ENCODE measurements around the gene PCDHA8.
"Not testable (repeated sequence)": the region's sequence is repeated elsewhere in the genome, so short reads cannot be mapped to it uniquely, and the experiment has no call there.

PCDHA8 gene

GRCh38 chr5:140808889-140809291 lies 32.1 kb upstream of the PCDHA8 start:
- Mint-ChIP-seq H3K4me1 (no peaks in the 10 kb centered on the region), H3K27ac (no peak overlapping the region), H3K36me3 (peaks cover 1% of the 10 kb centered on the region), H3K4me3 (no peak overlapping the region), H3K27me3 (peaks cover 11% of the 10 kb centered on the region), H3K9me3 (peaks cover 28% of the 10 kb centered on the region)
- CTCF ChIA-PET: no interaction called here
- no peak for DNase-seq

- Mint-ChIP-seq H3K27ac (no peak within 1 kb of the TSS), H3K4me1 (no peaks in the 10 kb centered on the region), H3K36me3 (no peaks in the 10 kb centered on the region), H3K9me3 (peaks cover 10% of the 10 kb centered on the region), H3K4me3 (no peak within 1 kb of the TSS), H3K27me3 (peaks cover 3% of the 10 kb centered on the region)
- CTCF ChIA-PET: interaction anchor here (0.9 to 1.2 kb wide), 2 partner anchors 12 to 549 kb away, joined by 3 read pairs; no protein-coding TSS in a partner anchor
- DNase-seq: peak; percentile 50
These were observed 19.4 kb upstream of the PCDHA8 start, which contains the start of gene PCDHA5 for GRCh38 chr5:140821375-140822280. Gene PCDHA5, plus strand, starts transcription at chr5:140821613.

- CTCF ChIA-PET: no interaction called here
- no peak for DNase-seq
- H3K36me3 Mint-ChIP-seq: no peaks in the 10 kb centered on the region
- H3K4me1 Mint-ChIP-seq: no peaks in the 10 kb centered on the region
- H3K27ac Mint-ChIP-seq: no peak overlapping the region
- peaks cover 13% of the 10 kb centered on the region for H3K9me3 Mint-ChIP-seq
- no peak overlapping the region for H3K4me3 Mint-ChIP-seq
- peaks cover 3% of the 10 kb centered on the region for H3K27me3 Mint-ChIP-seq
These were observed 18.7 kb upstream of the PCDHA8 start for GRCh38 chr5:140822281-140822629.

GRCh38 chr5:140822969-140823368 lies 18.0 kb upstream of the PCDHA8 start:
- DNase-seq, H3K4me3 Mint-ChIP-seq: not testable (repeated sequence)

GRCh38 chr5:140823475-140823874 lies 17.5 kb upstream of the PCDHA8 start:
- Mint-ChIP-seq H3K4me1 (no peaks in the 10 kb centered on the region), H3K9me3 (peaks cover 17% of the 10 kb centered on the region), H3K4me3 (no peak overlapping the region), H3K27me3 (peaks cover 10% of the 10 kb centered on the region), H3K36me3 (peaks cover 2% of the 10 kb centered on the region), H3K27ac (no peak overlapping the region)
- DNase-seq: no peak
- CTCF ChIA-PET: no interaction called here

More at GRCh38 chr5:140822969-140823368, 18.0 kb upstream of the PCDHA8 start:
- H3K4me1 Mint-ChIP-seq, CTCF ChIA-PET, H3K27me3 Mint-ChIP-seq, H3K36me3 Mint-ChIP-seq, H3K27ac Mint-ChIP-seq: not testable (repeated sequence)
- H3K9me3 Mint-ChIP-seq: peaks cover 15% of the 10 kb centered on the region

- H3K9me3 Mint-ChIP-seq: peaks cover 21% of the 10 kb centered on the region
- peak within 1 kb of the TSS; percentile 58 for H3K27ac Mint-ChIP-seq
- H3K36me3 Mint-ChIP-seq: peaks cover 4% of the 10 kb centered on the region
- CTCF ChIA-PET: interaction anchor here (1.1 kb wide), 1 partner anchor 29 kb away, joined by 3 read pairs; no protein-coding TSS in a partner anchor
- H3K27me3 Mint-ChIP-seq: peaks cover 13% of the 10 kb centered on the region
- no peak for DNase-seq
- H3K4me3 Mint-ChIP-seq: no peak within 1 kb of the TSS
- no peaks in the 10 kb centered on the region for H3K4me1 Mint-ChIP-seq
These were observed 13.2 kb upstream of the PCDHA8 start, which contains the start of gene PCDHA6 for GRCh38 chr5:140827704-140828361. Gene PCDHA6, plus strand, starts transcription at chr5:140827960. Its CDS starts 132 bp downstream, at chr5:140828092.

- Mint-ChIP-seq H3K27ac (peak overlapping the region; percentile 58), H3K36me3 (peaks cover 4% of the 10 kb centered on the region), H3K4me1 (no peaks in the 10 kb centered on the region), H3K27me3 (peaks cover 13% of the 10 kb centered on the region), H3K9me3 (peaks cover 22% of the 10 kb centered on the region), H3K4me3 (no peak overlapping the region)
- CTCF ChIA-PET: interaction anchor here (1.1 kb wide), 1 partner anchor 30 kb away, joined by 3 read pairs; no protein-coding TSS in a partner anchor
- no peak for DNase-seq
These were observed 12.6 kb upstream of the PCDHA8 start for GRCh38 chr5:140828362-140828737.

GRCh38 chr5:140829511-140830501 lies 11.2 kb upstream of the PCDHA8 start:
- H3K36me3 Mint-ChIP-seq, CTCF ChIA-PET, H3K4me1 Mint-ChIP-seq, H3K27ac Mint-ChIP-seq, H3K4me3 Mint-ChIP-seq, DNase-seq: not testable (repeated sequence)
- Mint-ChIP-seq H3K27me3 (peaks cover 18% of the 10 kb centered on the region), H3K9me3 (peaks cover 28% of the 10 kb centered on the region)

GRCh38 chr5:140833993-140834392 lies 7.0 kb upstream of the PCDHA8 start, which contains the start of gene PCDHA7:
Gene PCDHA7, plus strand, starts transcription at chr5:140834269. Its CDS starts 115 bp downstream, at chr5:140834384.
- CTCF ChIA-PET: no interaction called here

GRCh38 chr5:140834439-140835008 lies 6.5 kb upstream of the PCDHA8 start:
- Mint-ChIP-seq H3K27ac (peak overlapping the region; percentile 24), H3K27me3 (peaks cover 11% of the 10 kb centered on the region), H3K9me3 (peaks cover 20% of the 10 kb centered on the region)
- H3K36me3 Mint-ChIP-seq, CTCF ChIA-PET, H3K4me1 Mint-ChIP-seq, H3K4me3 Mint-ChIP-seq, DNase-seq: not testable (repeated sequence)

More at GRCh38 chr5:140833993-140834392, 7.0 kb upstream of the PCDHA8 start, which contains the start of gene PCDHA7:
- H3K36me3 Mint-ChIP-seq: no peaks in the 10 kb centered on the region
- DNase-seq: no peak
- H3K27ac Mint-ChIP-seq: peak within 1 kb of the TSS; percentile 24
- H3K9me3 Mint-ChIP-seq: peaks cover 21% of the 10 kb centered on the region
- no peaks in the 10 kb centered on the region for H3K4me1 Mint-ChIP-seq
- H3K4me3 Mint-ChIP-seq: no peak within 1 kb of the TSS
- H3K27me3 Mint-ChIP-seq: peaks cover 14% of the 10 kb centered on the region

GRCh38 chr5:140835622-140836510 lies 5.1 kb upstream of the PCDHA8 start:
- peaks cover 26% of the 10 kb centered on the region for H3K9me3 Mint-ChIP-seq
- no peak for DNase-seq
- no peak overlapping the region for H3K4me3 Mint-ChIP-seq
- no peaks in the 10 kb centered on the region for H3K36me3 Mint-ChIP-seq
- peak overlapping the region; percentile 33 for H3K27ac Mint-ChIP-seq
- CTCF ChIA-PET: no interaction called here
- no peaks in the 10 kb centered on the region for H3K4me1 Mint-ChIP-seq
- H3K27me3 Mint-ChIP-seq: peaks cover 10% of the 10 kb centered on the region

- Mint-ChIP-seq H3K36me3 (no peaks in the 10 kb centered on the region), H3K27ac (no peak overlapping the region), H3K27me3 (peaks cover 4% of the 10 kb centered on the region), H3K4me1 (no peaks in the 10 kb centered on the region), H3K9me3 (peaks cover 27% of the 10 kb centered on the region), H3K4me3 (no peak overlapping the region)
- CTCF ChIA-PET: no interaction called here
- DNase-seq: no peak
These were observed 2.1 kb downstream of the PCDHA8 start for GRCh38 chr5:140842798-140843733.
